ENCODE results near the gene GTF2F1.
"Not testable (repeated sequence)": the region's sequence is repeated elsewhere in the genome, so short reads cannot be mapped to it uniquely, and the experiment has no call there.

The GTF2F1 gene

GRCh38 chr19:6359568-6360341 lies 33.2 kb downstream of the GTF2F1 start:
- no peak overlapping the region for H3K27ac ChIP-seq
- DNase-seq: no peak
- no peak overlapping the region for H3K4me3 ChIP-seq
- TF ChIP-seq, protein P1, sequence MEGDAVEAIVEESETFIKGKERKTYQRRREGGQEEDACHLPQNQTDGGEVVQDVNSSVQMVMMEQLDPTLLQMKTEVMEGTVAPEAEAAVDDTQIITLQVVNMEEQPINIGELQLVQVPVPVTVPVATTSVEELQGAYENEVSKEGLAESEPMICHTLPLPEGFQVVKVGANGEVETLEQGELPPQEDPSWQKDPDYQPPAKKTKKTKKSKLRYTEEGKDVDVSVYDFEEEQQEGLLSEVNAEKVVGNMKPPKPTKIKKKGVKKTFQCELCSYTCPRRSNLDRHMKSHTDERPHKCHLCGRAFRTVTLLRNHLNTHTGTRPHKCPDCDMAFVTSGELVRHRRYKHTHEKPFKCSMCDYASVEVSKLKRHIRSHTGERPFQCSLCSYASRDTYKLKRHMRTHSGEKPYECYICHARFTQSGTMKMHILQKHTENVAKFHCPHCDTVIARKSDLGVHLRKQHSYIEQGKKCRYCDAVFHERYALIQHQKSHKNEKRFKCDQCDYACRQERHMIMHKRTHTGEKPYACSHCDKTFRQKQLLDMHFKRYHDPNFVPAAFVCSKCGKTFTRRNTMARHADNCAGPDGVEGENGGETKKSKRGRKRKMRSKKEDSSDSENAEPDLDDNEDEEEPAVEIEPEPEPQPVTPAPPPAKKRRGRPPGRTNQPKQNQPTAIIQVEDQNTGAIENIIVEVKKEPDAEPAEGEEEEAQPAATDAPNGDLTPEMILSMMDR (IDR thresholded peaks at IDR 0.05): no peak
- H3K9me3 ChIP-seq: no peaks in the 10 kb centered on the region
- intact Hi-C loops (cut with DNase I; ENCODE audit: low total_unique reads): no loop called here
- H3K36me3 ChIP-seq: peaks cover 7 to 14% (median 8%) of the 10 kb centered on the region in 3 donors
- no peaks in the 10 kb centered on the region for H3K27me3 ChIP-seq
- H3K4me1 ChIP-seq: peaks cover 0 to 13% (median 9%) of the 10 kb centered on the region in 4 donors

DNA sequence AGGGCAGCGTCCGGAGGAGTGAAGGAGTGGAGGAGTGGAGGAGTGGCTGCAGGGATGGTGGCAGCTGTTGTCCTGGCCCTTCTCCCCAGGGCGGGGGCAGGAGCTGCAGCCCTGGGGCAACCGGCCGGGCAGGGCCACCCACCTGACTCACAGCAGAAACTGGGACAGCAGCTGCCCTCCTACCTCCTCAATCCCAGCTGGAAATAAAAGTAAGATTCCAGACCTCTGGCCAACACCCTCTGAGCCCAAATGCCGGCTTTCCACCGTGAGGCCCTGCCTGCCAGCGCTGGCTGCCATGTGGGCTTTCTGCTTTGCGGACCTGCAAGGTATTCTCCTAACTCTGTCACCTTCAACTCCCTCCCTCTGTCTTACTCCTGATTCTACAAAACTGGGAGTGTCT lies 35.0 kb downstream of the GTF2F1 start:
- no peak for DNase-seq
- H3K36me3 ChIP-seq: no peaks in the 10 kb centered on the region
- intact Hi-C loops (cut with DNase I; ENCODE audit: low total_unique reads): no loop called here
- TF ChIP-seq, protein P1 (IDR thresholded peaks at IDR 0.05): no peak
- H3K9me3 ChIP-seq: no peaks in the 10 kb centered on the region
- peaks cover 0 to 13% (median 9%) of the 10 kb centered on the region in 4 donors for H3K4me1 ChIP-seq
- no peak overlapping the region for H3K4me3 ChIP-seq
- H3K27me3 ChIP-seq: no peaks in the 10 kb centered on the region
- H3K27ac ChIP-seq: no peak overlapping the region

DNA sequence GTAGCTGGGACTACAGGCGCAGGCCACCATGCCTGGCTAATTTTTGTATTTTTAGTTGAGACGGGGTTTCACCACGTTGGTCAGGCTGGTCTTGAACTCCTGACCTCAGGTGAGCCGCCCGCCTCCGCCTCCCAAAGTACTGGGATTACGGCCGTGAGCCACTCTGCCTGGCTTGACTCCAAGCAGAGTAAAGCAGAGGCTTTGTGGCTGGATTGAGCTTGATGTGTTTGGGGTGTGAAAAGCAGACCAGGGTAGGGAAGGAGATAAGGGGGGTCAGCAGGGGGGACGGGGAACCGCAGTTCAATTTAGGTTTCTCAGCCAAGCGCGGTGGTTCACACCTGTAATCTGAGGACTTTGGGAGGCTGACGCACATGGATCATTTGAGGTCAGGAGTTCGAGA lies 35.8 kb downstream of the GTF2F1 start:
- intact Hi-C loops (cut with DNase I; ENCODE audit: low total_unique reads): no loop called here
- no peak for DNase-seq

DNA sequence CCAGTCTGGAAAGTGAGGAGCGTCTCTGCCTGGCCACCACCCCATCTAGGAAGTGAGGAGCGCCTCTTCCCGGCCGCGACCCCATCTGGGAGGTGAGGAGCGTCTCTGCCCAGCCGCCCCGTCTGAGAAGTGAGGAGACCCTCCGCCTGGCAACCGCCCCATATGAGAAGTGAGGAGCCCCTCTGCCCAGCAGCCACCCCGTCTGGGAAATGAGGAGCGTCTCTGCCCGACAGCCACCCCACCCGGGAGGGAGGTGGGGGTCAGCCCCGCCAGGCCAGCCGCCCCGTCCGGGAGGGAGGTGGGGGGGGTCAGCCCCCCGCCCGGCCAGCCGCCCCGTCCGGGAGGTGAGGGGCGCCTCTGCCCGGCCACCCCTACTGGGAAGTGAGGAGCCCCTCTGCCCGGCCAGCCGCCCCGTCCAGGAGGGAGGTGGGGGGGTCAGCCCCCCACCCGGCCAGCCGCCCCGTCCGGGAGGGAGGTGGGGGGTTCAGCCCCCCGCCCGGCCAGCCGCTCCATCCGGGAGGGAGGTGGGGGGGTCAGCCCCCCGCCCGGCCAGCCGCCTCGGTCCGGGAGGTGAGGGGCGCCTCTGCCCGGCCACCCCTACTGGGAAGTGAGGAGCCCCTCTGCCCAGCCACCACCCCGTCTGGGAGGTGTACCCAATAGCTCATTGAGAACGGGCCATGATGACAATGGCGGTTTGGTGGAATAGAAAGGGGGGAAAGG lies 37.5 kb downstream of the GTF2F1 start:
- H3K27ac ChIP-seq, H3K9me3 ChIP-seq, H3K4me3 ChIP-seq, H3K27me3 ChIP-seq, H3K4me1 ChIP-seq, H3K36me3 ChIP-seq, DNase-seq: not testable (repeated sequence)
- intact Hi-C loops (cut with DNase I; ENCODE audit: low total_unique reads): loop anchor here (2.0 kb wide), 1 partner anchor 139 kb away; no protein-coding TSS in a partner anchor

More for the DNA sequence above, 35.8 kb downstream of the GTF2F1 start:
- Histone ChIP-seq H3K27ac (no peak overlapping the region), H3K9me3 (no peaks in the 10 kb centered on the region), H3K27me3 (no peaks in the 10 kb centered on the region), H3K4me1 (peaks cover 0 to 5% (median 2%) of the 10 kb centered on the region in 4 donors), H3K36me3 (no peaks in the 10 kb centered on the region), H3K4me3 (no peak overlapping the region)
- TF ChIP-seq, protein P1 (IDR thresholded peaks at IDR 0.05): no peak

- no peaks in the 10 kb centered on the region for H3K4me1 ChIP-seq
- H3K27ac ChIP-seq: no peak overlapping the region
- no peak overlapping the region for H3K4me3 ChIP-seq
- DNase-seq: no peak
- intact Hi-C loops (cut with DNase I; ENCODE audit: low total_unique reads): loop anchor here (2.0 kb wide), 1 partner anchor 137 kb away; no protein-coding TSS in a partner anchor
- no peaks in the 10 kb centered on the region for H3K9me3 ChIP-seq
- TF ChIP-seq, protein P1 (IDR thresholded peaks at IDR 0.05): peak in 1 of 2 experiments; percentile 39
- H3K27me3 ChIP-seq: no peaks in the 10 kb centered on the region
- H3K36me3 ChIP-seq: no peaks in the 10 kb centered on the region
Measured at GRCh38 chr19:6354098-6354674, 38.8 kb downstream of the GTF2F1 start.

Measured in tibial artery (tissue), 4 donors.